A549 (cell line): ENCODE results near the gene GNG7. TPM values are rescaled to one million over a fixed set of nuclear protein-coding genes. Genes with fewer than 3 reads are reported as not detected.

ENCODE experiments used
- ATAC-seq, 2 experiments: fragments of 200-7000 bp in 1 of 2; fragments of >200 bp in 1 of 2; cut with Nextera tagmentation in 1 of 2; cut with Tn5 transposase in 1 of 2; 3 replicates each; pipeline versions ENCODE4 v1.8.0 to v1.9.1; 2018 to 2020; ENCODE audit warnings: mild to moderate bottlenecking in 1 of 2, moderate library complexity in 1 of 2
- CTCF ChIA-PET: fragments of 300-600 bp; sonication (Branson Sonifier 250); formaldehyde crosslinking; extraction: SDS; loops from one replicate; lab custom pipeline; 2021; ENCODE audit warnings: antibody characterized with exemption, inconsistent platforms; lab: Yijun Ruan, JAX
- POLR2A ChIA-PET: fragments of 350-600 bp; formaldehyde crosslinking; extraction: SDS; loops from one replicate; lab custom pipeline; 2021; ENCODE audit warnings: antibody characterized with exemption, inconsistent platforms; lab: Yijun Ruan, JAX
- DNase-seq, 2 experiments: peaks; one replicate each; pipeline versions ENCODE4 v3.0.0 to v3.0.0-alpha.2; 2011 to 2016; ENCODE audit warnings: low read depth in 1 of 2, low spot score in 1 of 2
- FAIRE-seq: peaks from 2 replicates; lab custom pipeline; 2011; peaks lifted over from hg19 to GRCh38; lab: Jason Lieb, UNC
- H3K27ac ChIP-seq, 2 experiments: fragments of >200 bp; sonication (Bioruptor Twin); formaldehyde crosslinking; 3 replicates each; pipeline ENCODE4 v1.5.1; 2016 to 2017
- H3K4me1 ChIP-seq: fragments of >200 bp; sonication (Bioruptor Twin); formaldehyde crosslinking; 3 replicates; pipeline ENCODE4 v1.6.1; 2016
- H3K4me2 ChIP-seq: fragments of >200 bp; sonication (Bioruptor Twin); formaldehyde crosslinking; 3 replicates; pipeline ENCODE4 v1.6.1; 2016
- H3K4me3 ChIP-seq: fragments of >200 bp; sonication (Bioruptor Twin); formaldehyde crosslinking; 3 replicates; pipeline ENCODE4 v1.5.1; 2016
- H3K9me3 ChIP-seq: fragments of >200 bp; sonication (Bioruptor Twin); formaldehyde crosslinking; 3 replicates; pipeline ENCODE4 v1.6.1; 2016
- CHD2 ChIP-seq: fragments of 150-350 bp; IDR thresholded peaks from 2 replicates; pipeline ENCODE4 v1.6.1; 2014; ENCODE audit warnings: low read length; ENCODE audit not compliant: partially characterized antibody
- E2F6 ChIP-seq: IDR thresholded peaks from 2 replicates; pipeline ENCODE4 v1.6.1; 2012; ENCODE audit warnings: low read depth, borderline replicate concordance
- FOSL2 ChIP-seq, 2 experiments: fragments of 450-650 bp in 1 of 2; fragments of >200 bp in 1 of 2; sonication (Bioruptor Twin) in 1 of 2; formaldehyde crosslinking; IDR thresholded peaks; 2 replicates each; pipeline versions ENCODE4 v1.5.0 to v1.6.1; 2016 to 2020; ENCODE audit warnings: mild to moderate bottlenecking in 1 of 2, moderate library complexity in 1 of 2
- GATA3 ChIP-seq: IDR thresholded peaks from 2 replicates; pipeline ENCODE4 v1.6.1; 2012; ENCODE audit warnings: borderline replicate concordance
- HMGXB4 ChIP-seq: fragments of 250-450 bp; sonication (Bioruptor Pico); IDR thresholded peaks from 2 replicates; pipeline ENCODE4 v1.5.0; 2021; ENCODE audit warnings: mild to moderate bottlenecking, moderate library complexity, borderline replicate concordance
- HOXA7 ChIP-seq: fragments of 250-450 bp; sonication (Bioruptor Pico); IDR thresholded peaks from 2 replicates; pipeline ENCODE4 v1.5.0; 2020; ENCODE audit warnings: mild to moderate bottlenecking, moderate library complexity
- KDM5A ChIP-seq: fragments of 200-600 bp; sonication (generic); IDR thresholded peaks from 2 replicates; pipeline ENCODE4 v1.6.1; 2016; ENCODE audit warnings: antibody characterized with exemption, mild to moderate bottlenecking
- NR3C1 ChIP-seq: fragments of >200 bp; sonication (Bioruptor Twin); formaldehyde crosslinking; IDR thresholded peaks from 3 replicates; pipeline ENCODE4 v1.6.1; 2017
- PBX3 ChIP-seq: IDR thresholded peaks from 2 replicates; pipeline ENCODE4 v1.6.1; 2012
- RAD21 ChIP-seq, 2 experiments: fragments of >200 bp in 1 of 2; sonication (Bioruptor Twin) in 1 of 2; formaldehyde crosslinking in 1 of 2; IDR thresholded peaks in 1 of 2; conservative IDR thresholded peaks in 1 of 2; 2 replicates in 1 of 2; 3 replicates in 1 of 2; pipeline ENCODE4 v1.6.1; 2012 to 2018; ENCODE audit warnings: inconsistent platforms in 1 of 2
- RCOR1 ChIP-seq: fragments of 150-350 bp; IDR thresholded peaks from 2 replicates; pipeline ENCODE4 v1.6.1; 2014; ENCODE audit warnings: antibody characterized with exemption, low read length, low read depth
- REST ChIP-seq: fragments of 200-600 bp; sonication (generic); IDR thresholded peaks from 2 replicates; pipeline ENCODE4 v1.6.1; 2016; ENCODE audit warnings: antibody characterized with exemption, mild to moderate bottlenecking, moderate library complexity
- RNF2 ChIP-seq: fragments of 200-600 bp; sonication (generic); IDR thresholded peaks from 2 replicates; pipeline ENCODE4 v1.6.1; 2016; ENCODE audit warnings: low read depth, mild to moderate bottlenecking, antibody characterized with exemption, moderate library complexity, borderline replicate concordance
- USF2 ChIP-seq: fragments of 450-650 bp; IDR thresholded peaks from 2 replicates; pipeline ENCODE4 v1.6.1; 2014; ENCODE audit warnings: antibody characterized with exemption
- ZC3H11A ChIP-seq: fragments of 450-650 bp; IDR thresholded peaks from 2 replicates; pipeline ENCODE4 v1.6.1; 2014; ENCODE audit warnings: antibody characterized with exemption, mild to moderate bottlenecking
- WGBS: methylation state at CpG from one replicate; pipeline ENCODE4 v1.1.6; 2017; ENCODE audit errors: missing lambda C conversion rate; 5-methylcytosine and 5-hydroxymethylcytosine counted together
- polyA plus RNA-seq, 4 experiments: library from polyadenylated mRNA; depleted of rRNA in 3 of 4; stranded (reverse); fragments of >200 nt; fragmentation: RNase III in 1 of 4; extraction: RNeasy Plus Mini Kit Qiagen cat#74134 plus additional on column Dnase treatment in 1 of 4; gene quantifications; 2 replicates in 3 of 4; 3 replicates in 1 of 4; pipeline ENCODE4 v1.2.3, GENCODE V29; 2011 to 2017

Gene GNG7
- polyA plus RNA-seq, 2 of the 4 experiments (the other 2 are of a cell fraction): 0.06 to 0.08 TPM

- TF ChIP-seq REST: no peak
Measured at GRCh38 chr19:2482354-2483038, 220.0 kb downstream of the GNG7 start (continued).

- POLR2A ChIA-PET: no interaction called here
- Histone ChIP-seq H3K9me3 (no peaks in the 10 kb centered on the region), H3K4me2 (no peak overlapping the region), H3K4me1 (peaks cover 9% of the 10 kb centered on the region), H3K27ac (0 out of 6 replicates have a peak overlapping the region, but pooled peaks have one; percentile 1 to 7), H3K4me3 (no peak overlapping the region)
- CTCF ChIA-PET: interaction anchor here (1.3 to 2.1 kb wide), 2 partner anchors 98 to 133 kb away, joined by 4 to 9 read pairs; no protein-coding TSS in a partner anchor
- ATAC-seq: no peak
- over 99% methylated on average over 12 of the region's 16 CpGs for WGBS
- TF ChIP-seq ZC3H11A: no peak
- no peak for TF ChIP-seq USF2
- TF ChIP-seq KDM5A: no peak
- TF ChIP-seq RAD21 (conservative IDR thresholded peaks at IDR 0.05 in 1 of 2, IDR thresholded peaks at IDR 0.05 in 1 of 2): no peak
- TF ChIP-seq RNF2: no peak
- TF ChIP-seq FOSL2 (IDR thresholded peaks at IDR 0.05): no peak
- no peak for TF ChIP-seq FOSL2 (CRISPR knock-in tag; IDR thresholded peaks at IDR 0.05)
- TF ChIP-seq HMGXB4 (CRISPR knock-in tag): no peak
- no peak for TF ChIP-seq GATA3
- TF ChIP-seq CHD2: no peak
- TF ChIP-seq HOXA7 (CRISPR knock-in tag): no peak
- TF ChIP-seq RCOR1: no peak
- TF ChIP-seq E2F6: no peak
- no peak for TF ChIP-seq PBX3
- no peak for TF ChIP-seq NR3C1
- no peak for FAIRE-seq
- DNase-seq: no peak
Measured at GRCh38 chr19:2481466-2481865, 221.0 kb downstream of the GNG7 start.
